T-helper 1 cell treated with Interleukin-12 subunit alpha and Interleukin-12 subunit beta and Interleukin-4 antibody, amounts not matched to agents 30 μg/mL and 1 μg/mL, for 36 hours (primary cell): ENCODE results near the gene TSPAN13.

Experiments used
- H3K27ac Mint-ChIP-seq: one replicate; pipeline ENCODE4 v1.8.0; 2021; ENCODE audit warnings: mild to moderate bottlenecking, mixed read lengths
- H3K27me3 Mint-ChIP-seq: one replicate; pipeline ENCODE4 v1.8.0; 2021; ENCODE audit warnings: low read depth, mixed read lengths
- H3K36me3 Mint-ChIP-seq: one replicate; pipeline ENCODE4 v1.8.0; 2021; ENCODE audit warnings: low read depth, mixed read lengths
- H3K4me1 Mint-ChIP-seq: one replicate; pipeline ENCODE4 v1.8.0; 2021; ENCODE audit warnings: low read depth, mixed read lengths
- H3K4me3 Mint-ChIP-seq: one replicate; pipeline ENCODE4 v1.8.0; 2021; ENCODE audit warnings: mild to moderate bottlenecking, moderate library complexity, mixed read lengths
- H3K9me3 Mint-ChIP-seq: one replicate; pipeline ENCODE4 v1.8.0; 2021; ENCODE audit warnings: mixed read lengths

The TSPAN13 gene

DNA sequence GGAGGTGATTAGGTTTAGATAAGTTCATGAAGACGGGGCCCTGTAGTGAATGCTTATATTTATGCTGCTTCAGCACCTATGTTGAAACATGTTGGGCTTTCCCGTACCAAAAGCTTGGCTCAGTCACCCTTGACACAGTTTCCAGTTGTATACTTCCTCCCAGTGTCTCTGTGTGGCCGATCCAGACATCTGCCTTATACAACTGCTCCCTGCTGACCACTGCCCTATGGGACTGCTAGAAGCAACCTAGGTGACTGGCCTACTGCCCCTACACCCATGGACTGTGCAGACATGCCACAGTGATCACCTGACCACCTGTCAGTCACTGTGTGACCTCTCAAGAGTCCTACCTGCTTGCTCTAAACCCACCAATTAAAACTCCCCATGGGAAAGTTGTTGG is 22.6 kb upstream of the TSPAN13 start:
- H3K9me3 Mint-ChIP-seq = no peaks in the 10 kb centered on the region
- H3K4me3 Mint-ChIP-seq = no peak overlapping the region
- no peaks in the 10 kb centered on the region for H3K36me3 Mint-ChIP-seq
- H3K4me1 Mint-ChIP-seq = peaks cover 5% of the 10 kb centered on the region
- no peak overlapping the region for H3K27ac Mint-ChIP-seq
- no peaks in the 10 kb centered on the region for H3K27me3 Mint-ChIP-seq

DNA sequence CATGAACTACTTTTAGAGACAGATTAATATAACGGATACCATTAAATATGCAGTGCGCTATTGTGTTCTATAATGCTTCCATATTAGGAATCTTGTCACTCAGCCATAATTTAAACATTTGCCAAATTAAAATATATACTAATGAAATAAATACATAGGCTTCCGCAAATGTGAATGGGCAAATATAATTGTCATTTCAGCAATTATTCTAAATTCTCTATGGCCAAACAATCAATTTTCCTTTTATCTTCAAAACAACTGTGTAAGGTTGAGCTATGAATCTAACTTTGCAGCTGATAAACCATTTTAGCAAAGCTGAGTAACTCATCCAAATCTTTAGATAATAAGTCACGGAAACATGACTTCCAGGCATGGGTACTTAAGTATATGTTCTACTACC is 20.7 kb upstream of the TSPAN13 start:
- Mint-ChIP-seq H3K9me3 (no peaks in the 10 kb centered on the region), H3K27ac (no peak overlapping the region), H3K36me3 (no peaks in the 10 kb centered on the region), H3K4me1 (peaks cover 5% of the 10 kb centered on the region), H3K27me3 (no peaks in the 10 kb centered on the region), H3K4me3 (no peak overlapping the region)

DNA sequence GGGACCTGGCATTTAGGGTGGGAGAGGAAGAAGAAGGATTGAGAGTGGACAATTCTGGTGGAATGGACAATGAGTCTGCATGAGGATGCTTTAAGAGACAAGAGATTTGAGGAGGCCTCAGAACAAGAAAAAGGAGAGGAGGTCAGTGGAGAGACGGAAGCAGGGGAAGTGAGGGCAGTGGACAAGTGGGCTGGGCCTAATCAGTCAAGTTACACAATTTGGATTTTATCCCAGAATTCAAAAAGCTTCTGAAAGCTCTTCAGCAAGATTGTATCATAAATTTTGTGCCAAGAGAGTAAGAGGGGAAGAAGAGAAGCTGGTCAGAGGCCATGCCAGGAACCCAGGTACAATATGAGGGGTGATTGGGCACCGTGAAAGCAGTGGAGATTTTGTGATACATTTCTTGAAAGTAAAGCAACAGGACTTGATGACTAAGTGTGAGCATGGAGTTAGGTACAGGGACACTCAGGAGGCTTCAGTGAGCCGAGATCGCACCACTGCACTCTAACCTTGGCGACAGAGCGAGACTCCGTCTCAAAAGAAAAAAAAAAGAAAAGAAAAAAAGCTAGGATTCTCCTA is 19.3 kb upstream of the TSPAN13 start:
- Mint-ChIP-seq H3K27ac (no peak overlapping the region), H3K4me1 (peaks cover 5% of the 10 kb centered on the region), H3K4me3 (no peak overlapping the region), H3K36me3 (no peaks in the 10 kb centered on the region), H3K9me3 (no peaks in the 10 kb centered on the region), H3K27me3 (no peaks in the 10 kb centered on the region)

DNA sequence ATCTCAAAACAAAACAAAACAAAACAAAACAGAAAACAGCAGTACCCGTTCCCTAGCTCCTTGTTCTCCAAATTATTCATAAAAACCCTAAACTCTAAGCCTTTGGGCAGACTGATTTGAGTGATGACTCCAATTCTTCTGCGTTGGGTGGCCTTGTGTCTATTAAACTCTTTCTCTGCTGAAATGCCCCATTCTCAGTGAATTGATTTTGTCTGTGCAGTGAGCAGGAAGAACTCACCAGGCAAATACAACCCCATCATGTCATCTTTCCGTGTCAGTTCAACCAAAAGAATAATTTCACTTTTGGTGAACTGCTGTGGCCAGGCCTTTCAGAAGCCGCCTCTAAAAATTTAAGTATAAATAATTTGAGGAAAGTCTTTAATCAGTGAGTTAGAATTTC is 18.5 kb upstream of the TSPAN13 start:
- Mint-ChIP-seq H3K27ac (no peak overlapping the region), H3K27me3 (no peaks in the 10 kb centered on the region), H3K4me3 (no peak overlapping the region), H3K9me3 (no peaks in the 10 kb centered on the region), H3K36me3 (no peaks in the 10 kb centered on the region), H3K4me1 (peaks cover 5% of the 10 kb centered on the region)

DNA sequence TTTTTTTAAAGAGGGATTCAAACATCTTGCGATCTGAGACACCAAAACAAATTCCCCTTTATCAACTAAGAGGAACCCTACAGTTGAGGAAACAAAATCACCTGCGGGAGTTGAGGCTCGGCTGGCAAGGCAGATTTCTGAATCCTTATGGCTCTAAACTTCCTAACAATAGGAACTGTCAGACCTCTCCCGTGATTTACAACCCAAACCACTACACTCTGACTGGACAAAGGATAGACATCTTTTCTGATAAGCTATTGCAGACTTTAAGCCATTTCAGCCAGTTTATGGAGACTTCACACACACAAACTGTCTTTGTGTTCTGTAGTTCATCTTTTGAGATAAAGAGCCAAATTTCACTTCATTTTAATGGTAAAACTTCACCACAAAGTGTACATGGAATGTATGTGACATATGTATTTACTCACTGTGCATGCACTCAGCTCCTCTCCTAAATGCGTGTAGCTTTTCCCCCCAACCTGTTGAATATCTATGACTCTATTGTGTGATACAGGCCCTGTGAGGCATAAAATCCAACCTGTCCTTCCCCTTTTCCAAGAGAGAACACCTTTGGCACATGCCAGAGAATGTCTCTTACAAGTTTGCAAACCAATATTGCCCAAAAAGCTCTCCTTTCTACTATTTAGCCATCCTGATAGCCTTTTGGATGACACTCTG is 15.4 kb upstream of the TSPAN13 start:
- Mint-ChIP-seq H3K4me3 (no peak overlapping the region), H3K4me1 (peaks cover 5% of the 10 kb centered on the region), H3K9me3 (no peaks in the 10 kb centered on the region), H3K36me3 (no peaks in the 10 kb centered on the region), H3K27me3 (no peaks in the 10 kb centered on the region), H3K27ac (no peak overlapping the region)

DNA sequence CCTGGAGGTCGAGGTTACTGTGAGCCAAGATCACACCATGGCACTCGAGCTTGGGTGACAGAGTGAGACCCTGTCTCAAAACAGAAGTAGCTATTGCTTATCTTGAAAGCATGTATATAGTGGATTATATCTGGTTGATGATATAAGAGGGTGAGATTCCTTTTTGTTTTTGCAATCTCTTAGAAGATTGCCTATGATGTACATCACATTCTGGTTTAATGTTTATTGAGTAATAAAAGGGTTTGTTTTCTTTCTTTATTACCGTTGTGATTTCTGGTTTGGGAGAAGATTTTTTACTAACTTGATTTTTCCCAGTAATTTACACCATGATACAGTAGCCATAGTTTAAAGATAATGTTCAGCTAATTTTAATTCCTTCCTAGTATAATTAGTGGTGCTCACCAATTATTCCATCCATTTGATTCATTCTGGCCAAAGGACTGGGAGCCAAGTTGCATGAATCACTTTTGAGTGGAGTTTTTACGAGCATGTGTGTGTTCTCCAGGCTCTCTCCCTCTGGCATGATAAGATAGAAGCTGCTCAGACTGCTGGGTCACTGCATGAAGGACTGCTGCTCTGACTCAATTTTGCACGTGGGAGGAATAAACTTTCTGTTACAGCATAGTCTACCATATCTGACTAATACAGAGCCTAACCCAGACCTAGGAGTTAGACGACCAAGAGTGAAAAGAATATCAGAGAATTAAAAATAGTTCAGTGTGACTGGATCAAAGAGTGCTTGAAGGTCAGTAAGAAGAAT is 13.5 kb upstream of the TSPAN13 start:
- H3K36me3 Mint-ChIP-seq = no peaks in the 10 kb centered on the region
- peaks cover 6% of the 10 kb centered on the region for H3K4me1 Mint-ChIP-seq
- H3K27me3 Mint-ChIP-seq = no peaks in the 10 kb centered on the region

DNA sequence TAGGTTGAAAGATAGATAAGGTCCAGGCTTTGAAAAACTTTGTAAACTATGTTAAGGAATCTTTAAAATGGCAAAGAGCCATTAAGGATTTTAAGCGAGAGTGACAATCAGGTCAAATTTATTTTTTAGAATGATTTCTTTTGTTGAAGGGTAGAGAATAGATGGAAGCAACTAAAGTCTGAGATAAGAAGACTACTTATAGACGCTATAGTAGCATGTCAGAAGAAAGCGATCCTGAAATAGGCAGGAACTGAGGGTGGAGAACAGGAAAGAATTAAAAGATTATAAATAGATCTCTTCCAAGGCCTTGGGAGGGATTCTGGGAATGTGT is 13.0 kb upstream of the TSPAN13 start:
- H3K4me3 Mint-ChIP-seq = no peak overlapping the region
- H3K27me3 Mint-ChIP-seq = no peaks in the 10 kb centered on the region
- no peaks in the 10 kb centered on the region for H3K9me3 Mint-ChIP-seq
- H3K27ac Mint-ChIP-seq = no peak overlapping the region
- no peaks in the 10 kb centered on the region for H3K36me3 Mint-ChIP-seq
- peaks cover 4% of the 10 kb centered on the region for H3K4me1 Mint-ChIP-seq

More for the DNA sequence above, 13.5 kb upstream of the TSPAN13 start:
- Mint-ChIP-seq H3K9me3 (no peaks in the 10 kb centered on the region), H3K27ac (no peak overlapping the region), H3K4me3 (no peak overlapping the region)

DNA sequence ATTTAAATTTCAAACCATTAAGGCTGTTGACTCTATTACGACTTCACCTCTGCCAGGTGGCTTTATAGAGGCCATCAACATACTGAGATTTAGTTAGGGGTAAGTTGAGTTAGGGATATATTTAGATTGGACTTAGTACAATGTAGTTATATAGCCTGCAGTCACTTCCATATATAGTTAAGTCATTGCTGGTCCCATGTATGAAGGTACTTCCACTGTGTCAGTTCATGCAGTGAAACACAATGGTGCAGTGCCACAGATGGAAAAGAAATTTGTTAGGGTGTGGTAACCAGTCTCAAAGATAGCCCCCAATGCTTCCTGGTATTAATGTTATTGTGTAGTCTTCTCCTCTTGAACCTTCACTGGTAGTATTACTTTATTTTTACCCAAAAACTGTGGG is 12.6 kb upstream of the TSPAN13 start:
- H3K4me1 Mint-ChIP-seq = peaks cover 4% of the 10 kb centered on the region
- no peaks in the 10 kb centered on the region for H3K36me3 Mint-ChIP-seq
- no peaks in the 10 kb centered on the region for H3K9me3 Mint-ChIP-seq
- no peak overlapping the region for H3K27ac Mint-ChIP-seq
- H3K27me3 Mint-ChIP-seq = no peaks in the 10 kb centered on the region
- H3K4me3 Mint-ChIP-seq = no peak overlapping the region

DNA sequence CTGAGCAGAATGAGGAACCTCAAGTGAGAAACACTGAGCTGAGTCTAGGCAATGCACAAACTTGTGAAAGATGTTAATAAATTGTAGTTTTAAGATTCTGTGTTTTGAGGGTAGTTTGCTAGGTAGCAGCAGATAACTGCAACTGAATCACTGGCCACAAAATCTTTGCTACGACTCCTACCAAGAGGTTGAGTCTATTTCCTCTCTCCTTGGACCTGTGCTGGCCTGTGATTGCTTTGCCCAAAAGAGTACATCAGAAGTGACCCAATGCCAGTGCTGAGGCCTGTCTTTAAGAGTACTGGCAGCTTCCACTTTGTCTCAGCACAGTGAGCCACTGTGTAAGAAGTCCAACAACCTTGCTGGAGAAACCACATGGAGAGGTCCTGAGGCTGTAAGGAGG is 11.9 kb upstream of the TSPAN13 start:
- H3K27ac Mint-ChIP-seq = no peak overlapping the region
- no peak overlapping the region for H3K4me3 Mint-ChIP-seq
- H3K36me3 Mint-ChIP-seq = no peaks in the 10 kb centered on the region
- H3K4me1 Mint-ChIP-seq = peaks cover 4% of the 10 kb centered on the region
- no peaks in the 10 kb centered on the region for H3K9me3 Mint-ChIP-seq
- no peaks in the 10 kb centered on the region for H3K27me3 Mint-ChIP-seq

DNA sequence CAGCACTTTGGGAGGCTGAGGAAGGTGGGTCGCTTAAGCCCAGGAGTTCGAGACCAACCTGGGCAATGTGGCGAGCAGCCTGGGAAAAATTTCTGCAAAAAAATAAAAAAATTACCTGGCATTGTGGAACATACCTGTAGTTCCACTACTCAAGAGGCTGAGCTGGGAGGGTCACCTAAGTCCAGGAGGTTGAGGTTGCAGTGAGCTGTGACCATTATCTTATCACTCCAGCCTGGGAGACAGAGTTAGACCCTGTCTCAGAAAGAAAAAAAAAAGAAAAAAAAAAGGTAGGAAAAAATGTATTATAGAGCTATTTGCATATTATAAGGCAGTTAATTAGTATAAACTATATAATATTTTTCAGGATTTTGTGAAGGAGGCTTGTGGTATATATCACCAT is 11.0 kb upstream of the TSPAN13 start:
- H3K36me3 Mint-ChIP-seq = no peaks in the 10 kb centered on the region
- H3K27ac Mint-ChIP-seq = no peak overlapping the region
- H3K4me1 Mint-ChIP-seq = peaks cover 4% of the 10 kb centered on the region
- no peaks in the 10 kb centered on the region for H3K27me3 Mint-ChIP-seq
- no peak overlapping the region for H3K4me3 Mint-ChIP-seq
- no peaks in the 10 kb centered on the region for H3K9me3 Mint-ChIP-seq

DNA sequence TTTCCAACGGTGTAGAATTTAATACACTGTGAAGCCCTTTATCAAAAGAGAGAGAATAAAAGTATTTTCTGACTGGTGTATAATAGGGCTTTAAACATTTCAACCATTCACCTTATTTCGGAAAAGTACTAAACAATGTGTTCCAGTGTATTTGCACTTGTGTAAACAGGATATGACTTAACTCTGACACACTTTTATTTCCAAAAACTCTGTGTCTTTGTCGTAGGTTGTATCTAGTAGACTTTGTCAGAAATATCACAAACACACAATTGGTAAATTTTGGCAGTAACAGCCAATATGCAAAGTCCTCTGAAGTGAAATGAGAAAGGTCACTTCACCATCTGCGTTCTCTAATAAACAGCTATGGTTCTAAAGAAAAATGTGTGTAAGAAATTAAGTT is 10.3 kb upstream of the TSPAN13 start:
- Mint-ChIP-seq H3K27ac (no peak overlapping the region), H3K9me3 (no peaks in the 10 kb centered on the region), H3K36me3 (no peaks in the 10 kb centered on the region), H3K4me3 (no peak overlapping the region), H3K27me3 (no peaks in the 10 kb centered on the region), H3K4me1 (peaks cover 4% of the 10 kb centered on the region)

DNA sequence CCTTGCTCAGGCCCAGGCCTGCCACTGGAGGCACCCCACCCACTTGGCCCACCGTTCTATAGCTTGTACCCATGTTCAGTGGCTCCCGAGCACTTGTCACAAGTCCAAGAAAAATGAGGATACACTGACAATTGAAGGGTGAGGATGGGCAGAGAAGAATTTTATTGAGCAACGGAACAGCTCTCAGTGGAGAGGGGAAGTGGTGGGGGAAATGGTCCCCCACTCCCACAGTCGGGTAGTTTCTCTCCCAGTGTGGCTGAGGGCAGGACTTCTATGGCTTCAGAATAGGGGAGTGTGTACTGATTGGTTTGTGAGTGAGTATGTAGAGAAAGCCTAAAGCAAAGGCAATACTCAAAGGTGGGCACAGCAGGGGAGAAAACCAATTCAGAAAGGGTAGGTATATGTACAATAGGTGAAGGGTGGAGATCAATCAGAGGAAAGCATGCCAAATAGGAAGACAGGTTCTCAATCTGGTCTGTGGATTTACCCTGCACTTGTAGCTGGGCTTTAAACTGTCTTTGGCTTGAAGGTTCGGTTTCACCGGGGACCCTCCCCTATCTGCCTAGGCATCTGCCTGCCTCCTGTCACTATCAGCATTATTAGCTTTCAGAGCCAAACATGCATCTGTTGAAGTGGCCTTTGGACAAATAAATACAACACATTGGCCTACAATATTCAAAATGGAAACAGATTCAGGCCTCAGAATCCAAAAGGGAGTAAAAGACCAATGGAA is 8.9 kb upstream of the TSPAN13 start:
- Mint-ChIP-seq H3K9me3 (no peaks in the 10 kb centered on the region), H3K4me1 (peaks cover 4% of the 10 kb centered on the region), H3K4me3 (no peak overlapping the region), H3K27me3 (no peaks in the 10 kb centered on the region), H3K27ac (no peak overlapping the region), H3K36me3 (no peaks in the 10 kb centered on the region)

DNA sequence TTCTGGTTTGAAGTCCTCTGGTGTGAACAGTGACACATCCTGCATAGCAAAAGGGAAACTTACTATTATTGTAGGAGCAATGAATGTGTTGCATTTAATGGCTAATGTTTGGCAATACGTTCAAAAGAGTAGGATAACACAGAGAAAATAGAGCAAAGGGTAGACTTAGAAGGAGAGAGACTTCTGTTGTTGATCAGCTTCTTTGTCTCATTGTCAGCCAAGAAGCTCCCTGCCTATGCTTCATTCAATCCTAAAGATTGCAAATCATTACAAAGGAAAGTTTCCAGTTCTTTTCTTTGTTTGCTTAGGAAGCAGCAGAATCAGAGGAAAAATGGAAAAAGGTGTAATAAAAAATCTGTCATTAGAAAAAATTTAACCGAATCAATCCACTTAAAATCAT is 7.9 kb upstream of the TSPAN13 start:
- Mint-ChIP-seq H3K4me1 (peaks cover 4% of the 10 kb centered on the region), H3K4me3 (no peak overlapping the region), H3K27me3 (no peaks in the 10 kb centered on the region), H3K27ac (no peak overlapping the region), H3K36me3 (no peaks in the 10 kb centered on the region), H3K9me3 (no peaks in the 10 kb centered on the region)

DNA sequence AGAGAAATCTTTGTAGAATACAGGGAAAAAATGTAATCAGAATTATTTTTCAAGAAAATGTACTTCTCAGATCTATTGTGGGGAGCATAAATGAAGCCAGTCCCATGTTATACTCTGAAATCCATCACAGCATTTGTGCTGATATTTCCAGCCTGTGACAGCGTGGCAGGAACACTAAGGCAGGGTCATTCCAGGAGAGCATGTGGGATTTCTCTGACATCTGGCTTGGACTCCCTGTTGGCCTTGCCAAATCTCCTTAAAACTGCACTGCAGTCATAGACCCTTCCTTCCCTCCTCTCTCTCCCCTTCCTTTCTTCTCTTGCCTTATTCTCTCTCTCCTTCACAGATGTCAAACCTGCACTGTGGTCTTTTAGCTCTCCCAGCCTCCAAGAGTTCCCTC is 6.5 kb upstream of the TSPAN13 start:
- H3K36me3 Mint-ChIP-seq = no peaks in the 10 kb centered on the region
- H3K27me3 Mint-ChIP-seq = peaks cover 7% of the 10 kb centered on the region
- H3K4me3 Mint-ChIP-seq = no peak overlapping the region
- H3K4me1 Mint-ChIP-seq = peaks cover 4% of the 10 kb centered on the region
- no peak overlapping the region for H3K27ac Mint-ChIP-seq
- H3K9me3 Mint-ChIP-seq = no peaks in the 10 kb centered on the region
